CD4-positive, CD25-positive, alpha-beta regulatory T cell (primary cell): ENCODE measurements around the gene PDLIM7. TPM values are rescaled to one million over a fixed set of nuclear protein-coding genes. Genes with fewer than 3 reads are reported as not detected.
"Not testable (repeated sequence)": the region's sequence is repeated elsewhere in the genome, so short reads cannot be mapped to it uniquely, and the experiment has no call there.

ENCODE experiments used
- ATAC-seq, 2 donors: fragments of 150-1000 bp; cut with Tn5 transposase; one replicate each; pipeline ENCODE4 v1.10.0; 2021; ENCODE audit warnings: low read depth in 2 of 2, moderate number of reproducible peaks in 2 of 2, moderate library complexity in 1 of 2
- DNase-seq, 3 donors: peaks; one replicate each; pipeline versions ENCODE4 v3.0.0 to v3.0.0-alpha.2; 2012 to 2022; ENCODE audit warnings: mixed read lengths in 1 of 3
- H3K27ac ChIP-seq: one replicate; pipeline ENCODE4 v1.7.0; 2013; ENCODE audit warnings: mild to moderate bottlenecking, low read length; ENCODE audit not compliant: insufficient read depth, poor library complexity, severe bottlenecking
- H3K27me3 ChIP-seq: one replicate; pipeline ENCODE4 v1.7.0; 2013; ENCODE audit warnings: low read length; ENCODE audit not compliant: control insufficient read depth, insufficient read depth
- H3K36me3 ChIP-seq: one replicate; pipeline ENCODE4 v1.7.0; 2013; ENCODE audit warnings: mild to moderate bottlenecking, low read length, moderate library complexity; ENCODE audit not compliant: control insufficient read depth, insufficient read depth
- H3K4me1 ChIP-seq: 2 replicates; pipeline ENCODE4 v1.7.0; 2013; ENCODE audit warnings: mild to moderate bottlenecking, low read length; ENCODE audit not compliant: insufficient read depth, control insufficient read depth, poor library complexity, severe bottlenecking
- H3K4me3 ChIP-seq: one replicate; pipeline ENCODE4 v1.7.0; 2013; ENCODE audit warnings: low read depth, mild to moderate bottlenecking, low read length, moderate library complexity
- H3K9me3 ChIP-seq, 2 experiments: 1 replicate in 1 of 2; 2 replicates in 1 of 2; pipeline ENCODE4 v1.7.0; 2013; ENCODE audit warnings: low read length in 2 of 2, mild to moderate bottlenecking in 1 of 2, moderate library complexity in 1 of 2; ENCODE audit not compliant: control insufficient read depth in 2 of 2
- H3K27ac Mint-ChIP-seq, 3 donors: one replicate each; pipeline ENCODE4 v1.8.0; 2020 to 2022; ENCODE audit warnings: mild to moderate bottlenecking in 3 of 3, mixed read lengths in 3 of 3, moderate library complexity in 2 of 3
- H3K27me3 Mint-ChIP-seq: one replicate; pipeline ENCODE4 v1.8.0; 2022; ENCODE audit warnings: mild to moderate bottlenecking, mixed read lengths
- H3K36me3 Mint-ChIP-seq: one replicate; pipeline ENCODE4 v1.8.0; 2020; ENCODE audit warnings: mixed read lengths
- H3K4me1 Mint-ChIP-seq, 4 donors: one replicate each; pipeline ENCODE4 v1.8.0; 2020 to 2022; ENCODE audit warnings: mixed read lengths in 4 of 4, mild to moderate bottlenecking in 1 of 4
- H3K4me3 Mint-ChIP-seq, 4 donors: one replicate each; pipeline ENCODE4 v1.8.0; 2020 to 2022; ENCODE audit warnings: mild to moderate bottlenecking in 4 of 4, mixed read lengths in 4 of 4, moderate library complexity in 3 of 4
- H3K9me3 Mint-ChIP-seq, 7 donors: one replicate each; pipeline ENCODE4 v1.8.0; 2020 to 2022; ENCODE audit warnings: mixed read lengths in 7 of 7, mild to moderate bottlenecking in 3 of 7, moderate library complexity in 2 of 7
- polyA plus RNA-seq, 4 donors: library from polyadenylated mRNA; unstranded; fragments of 300-500 nt; fragmentation: Illumina TruSeq; gene quantifications; one replicate each; pipeline ENCODE4 v1.2.3, GENCODE V29; 2021
- total RNA-seq: library from RNA; stranded (reverse); gene quantifications from one replicate; pipeline ENCODE4 v1.2.3, GENCODE V29; 2022

Gene PDLIM7
- total and polyA plus RNA-seq, 5 donors from 2014 or later = 1.6 to 7.8 (median 2.5) TPM

DNA sequence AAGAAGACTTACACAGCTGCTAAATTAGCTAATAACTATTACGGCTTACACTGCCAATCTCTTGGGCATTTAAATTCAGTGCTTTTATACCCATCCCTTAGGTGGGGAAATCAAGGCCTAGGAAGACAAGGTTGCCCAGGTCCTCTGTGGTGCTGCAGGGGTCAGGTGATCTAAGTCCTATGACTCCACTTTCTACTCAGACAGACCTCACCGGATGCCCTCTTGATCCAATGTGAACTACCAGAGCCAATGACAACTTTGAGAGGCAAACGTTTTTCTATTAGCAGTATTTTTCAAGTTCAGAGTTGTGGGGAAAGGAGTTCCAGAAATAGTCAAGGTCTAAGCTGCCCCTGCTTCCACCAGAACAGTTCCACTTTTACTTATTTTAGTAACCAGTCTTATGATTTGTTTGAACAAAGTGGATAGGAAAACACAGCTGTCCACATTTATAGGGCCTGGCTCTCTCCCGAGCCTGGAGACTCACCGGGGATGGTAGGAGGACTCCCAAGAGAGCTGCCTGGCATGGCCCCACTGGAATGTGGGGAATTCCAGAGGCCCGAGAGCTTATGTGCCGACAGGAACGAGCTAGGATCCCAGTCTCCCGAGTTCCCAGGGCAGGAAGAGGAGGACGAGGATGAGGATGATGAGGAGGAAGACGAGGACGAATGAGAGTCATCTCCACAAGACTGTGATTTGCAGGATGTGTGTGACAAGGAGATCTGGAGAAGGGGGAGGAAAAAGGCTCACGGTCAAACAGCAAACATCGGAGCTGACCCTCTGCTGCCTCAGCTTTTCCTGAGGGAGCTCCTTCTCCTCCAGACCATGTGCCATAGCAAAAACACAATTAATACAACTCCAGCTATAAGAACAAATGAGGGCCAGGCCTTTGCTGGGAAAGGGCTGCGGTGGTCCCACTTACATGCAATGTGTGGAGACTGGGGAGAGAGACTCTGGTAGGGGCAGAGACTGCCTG, 40.3 kb upstream of the PDLIM7 start:
- Histone ChIP-seq H3K27ac (no peak overlapping the region), H3K36me3 (peaks cover 54% of the 10 kb centered on the region), H3K9me3 (no peaks in the 10 kb centered on the region), H3K4me3 (no peak overlapping the region), H3K27me3 (no peaks in the 10 kb centered on the region), H3K4me1 (no peaks in the 10 kb centered on the region)
- H3K27me3 Mint-ChIP-seq = no peaks in the 10 kb centered on the region
- peaks cover 4 to 18% (median 12%) of the 10 kb centered on the region in 4 donors for H3K4me1 Mint-ChIP-seq
- H3K27ac Mint-ChIP-seq = peak overlapping the region in 1 of 3 donors; percentile 58
- ATAC-seq (no peak), DNase-seq (no peak)
- H3K9me3 Mint-ChIP-seq = peaks cover 0 to 1% (median 0%) of the 10 kb centered on the region in 7 donors
- peaks cover 32% of the 10 kb centered on the region for H3K36me3 Mint-ChIP-seq
- no peak overlapping the region for H3K4me3 Mint-ChIP-seq

DNA sequence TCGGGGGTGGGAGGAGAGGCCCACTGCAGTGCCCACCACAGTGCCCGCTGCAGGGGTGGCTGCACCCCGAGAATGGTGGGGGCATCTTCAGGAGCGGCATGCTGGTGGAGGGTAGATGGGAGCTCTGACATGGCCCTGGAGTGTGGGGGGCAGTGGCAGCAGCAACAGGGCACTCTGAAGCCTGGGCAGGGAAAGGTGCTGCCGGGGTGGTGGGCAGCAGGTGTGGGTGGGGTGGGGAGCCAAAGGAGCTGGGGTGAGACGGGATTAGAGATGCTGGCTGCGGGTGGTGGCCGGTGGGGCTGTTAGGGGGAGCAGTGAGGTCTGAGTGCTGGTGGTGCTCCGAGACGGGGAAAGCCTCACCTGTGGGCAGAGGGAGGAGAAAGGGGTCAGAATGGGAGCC, 39.0 kb upstream of the PDLIM7 start:
- DNase-seq (no peak), ATAC-seq (no peak)
- Mint-ChIP-seq H3K27me3 (no peaks in the 10 kb centered on the region), H3K4me3 (no peak overlapping the region), H3K36me3 (peaks cover 31% of the 10 kb centered on the region), H3K4me1 (peaks cover 0 to 12% (median 7%) of the 10 kb centered on the region in 4 donors), H3K9me3 (peaks cover 0 to 1% (median 0%) of the 10 kb centered on the region in 7 donors), H3K27ac (peak overlapping the region in 1 of 3 donors; percentile 60)
- no peak overlapping the region for H3K27ac ChIP-seq
- no peak overlapping the region for H3K4me3 ChIP-seq
- no peaks in the 10 kb centered on the region for H3K27me3 ChIP-seq
- no peaks in the 10 kb centered on the region for H3K9me3 ChIP-seq
- H3K4me1 ChIP-seq = no peaks in the 10 kb centered on the region
- peaks cover 59% of the 10 kb centered on the region for H3K36me3 ChIP-seq

- H3K4me3 ChIP-seq = no peak overlapping the region
- H3K27ac ChIP-seq = no peak overlapping the region
- peaks cover 35% of the 10 kb centered on the region for H3K36me3 Mint-ChIP-seq
- H3K36me3 ChIP-seq = peaks cover 70% of the 10 kb centered on the region
- H3K27me3 Mint-ChIP-seq = no peaks in the 10 kb centered on the region
- DNase-seq = no peak
- no peak for ATAC-seq
- no peaks in the 10 kb centered on the region for H3K9me3 ChIP-seq
- peaks cover 0 to 10% (median 5%) of the 10 kb centered on the region in 4 donors for H3K4me1 Mint-ChIP-seq
- H3K27ac Mint-ChIP-seq = no peak overlapping the region
- H3K4me1 ChIP-seq = no peaks in the 10 kb centered on the region
- peaks cover 0 to 1% (median 0%) of the 10 kb centered on the region in 7 donors for H3K9me3 Mint-ChIP-seq
- no peak overlapping the region for H3K4me3 Mint-ChIP-seq
- H3K27me3 ChIP-seq = no peaks in the 10 kb centered on the region
Measured at GRCh38 chr5:177535125-177535524, 37.7 kb upstream of the PDLIM7 start.

DNA sequence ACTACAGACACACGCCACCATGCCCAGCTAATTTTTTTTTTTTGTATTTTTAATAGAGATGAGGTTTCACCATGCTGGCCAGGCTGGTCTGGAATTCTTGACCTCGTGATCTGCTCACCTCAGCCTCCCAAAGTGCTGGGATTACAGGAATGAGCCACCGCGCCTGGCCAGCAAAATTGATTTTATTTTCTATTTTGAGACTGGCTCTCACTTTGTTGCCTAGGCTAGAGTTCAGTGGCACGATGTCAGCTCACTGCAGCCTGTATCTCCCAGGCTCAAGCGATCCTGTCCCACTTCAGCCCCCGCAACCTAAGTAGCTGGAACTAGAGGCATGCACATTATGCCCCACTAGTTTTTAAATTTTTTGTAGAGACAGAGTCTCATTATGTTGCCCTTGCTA, 37.0 kb upstream of the PDLIM7 start:
- ATAC-seq, DNase-seq, H3K27ac Mint-ChIP-seq, H3K9me3 ChIP-seq, H3K4me3 ChIP-seq, H3K27me3 ChIP-seq, H3K27ac ChIP-seq, H3K4me1 ChIP-seq, H3K4me3 Mint-ChIP-seq, H3K27me3 Mint-ChIP-seq, H3K9me3 Mint-ChIP-seq, H3K4me1 Mint-ChIP-seq: not testable (repeated sequence)
- peaks cover 73% of the 10 kb centered on the region for H3K36me3 ChIP-seq
- H3K36me3 Mint-ChIP-seq = peaks cover 38% of the 10 kb centered on the region

DNA sequence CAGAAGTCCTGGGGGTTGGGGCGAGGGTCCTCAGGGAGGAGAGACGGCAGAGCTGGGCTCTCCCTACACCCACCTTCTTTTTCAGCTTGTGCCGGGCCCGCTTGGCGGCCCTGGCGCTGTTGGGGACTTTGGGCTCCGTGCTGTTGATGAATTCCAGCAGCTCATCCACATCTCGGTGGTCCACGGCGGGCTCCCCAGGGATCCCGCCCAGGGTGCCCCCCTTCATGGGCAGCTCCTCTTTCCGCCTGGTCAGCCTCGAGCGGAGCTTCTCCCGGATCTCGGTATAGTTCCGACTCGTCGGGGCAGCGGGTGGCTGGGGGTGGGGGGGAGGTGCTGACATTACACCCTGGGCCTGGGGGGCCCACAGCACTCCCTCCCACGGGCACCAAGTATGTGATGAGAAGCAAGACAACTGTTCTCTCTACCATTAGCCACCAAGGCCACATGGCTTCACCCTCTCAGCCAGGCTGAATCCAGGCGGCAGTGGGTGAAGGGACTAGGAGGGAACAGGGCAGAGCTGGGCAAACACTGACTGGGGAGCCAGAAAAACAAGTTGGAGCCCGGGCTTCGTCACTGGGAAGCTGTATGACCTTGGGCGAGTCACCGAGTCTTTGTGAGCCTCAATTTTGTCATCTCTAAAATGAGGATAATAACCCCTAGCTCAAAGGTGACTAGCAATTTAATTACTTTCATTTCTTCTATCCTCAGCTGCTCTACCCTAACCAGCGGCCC, 34.0 kb upstream of the PDLIM7 start:
- no peak overlapping the region for H3K4me3 ChIP-seq
- no peaks in the 10 kb centered on the region for H3K27me3 ChIP-seq
- peak overlapping the region in 1 of 3 donors; percentile 82 for H3K27ac Mint-ChIP-seq
- H3K9me3 Mint-ChIP-seq = peaks cover 0 to 1% (median 0%) of the 10 kb centered on the region in 7 donors
- H3K4me3 Mint-ChIP-seq = peak overlapping the region in 1 of 4 donors; percentile 93
- H3K36me3 ChIP-seq = peaks cover 66% of the 10 kb centered on the region
- H3K9me3 ChIP-seq = no peaks in the 10 kb centered on the region
- no peak overlapping the region for H3K27ac ChIP-seq
- H3K27me3 Mint-ChIP-seq = no peaks in the 10 kb centered on the region
- H3K36me3 Mint-ChIP-seq = peaks cover 23% of the 10 kb centered on the region
- no peaks in the 10 kb centered on the region for H3K4me1 ChIP-seq
- H3K4me1 Mint-ChIP-seq = peaks cover 0 to 6% (median 3%) of the 10 kb centered on the region in 4 donors
- no peak for DNase-seq
- ATAC-seq = no peak

- Histone ChIP-seq H3K4me3 (no peak overlapping the region), H3K4me1 (no peaks in the 10 kb centered on the region), H3K9me3 (no peaks in the 10 kb centered on the region), H3K27ac (no peak overlapping the region), H3K36me3 (peaks cover 66% of the 10 kb centered on the region), H3K27me3 (no peaks in the 10 kb centered on the region)
- no peak for DNase-seq
- H3K9me3 Mint-ChIP-seq = peaks cover 0 to 1% (median 0%) of the 10 kb centered on the region in 7 donors
- H3K4me1 Mint-ChIP-seq = peaks cover 0 to 6% (median 3%) of the 10 kb centered on the region in 4 donors
- H3K27me3 Mint-ChIP-seq = no peaks in the 10 kb centered on the region
- no peak for ATAC-seq
- no peak overlapping the region for H3K27ac Mint-ChIP-seq
- no peak overlapping the region for H3K4me3 Mint-ChIP-seq
- H3K36me3 Mint-ChIP-seq = peaks cover 23% of the 10 kb centered on the region
Measured at GRCh38 chr5:177530638-177531037, 33.2 kb upstream of the PDLIM7 start.

- H3K27me3 Mint-ChIP-seq = no peaks in the 10 kb centered on the region
- Histone ChIP-seq H3K9me3 (no peaks in the 10 kb centered on the region), H3K4me1 (no peaks in the 10 kb centered on the region), H3K27ac (no peak overlapping the region), H3K36me3 (peaks cover 69% of the 10 kb centered on the region), H3K4me3 (no peak overlapping the region), H3K27me3 (no peaks in the 10 kb centered on the region)
- DNase-seq = no peak
- peaks cover 0 to 1% (median 0%) of the 10 kb centered on the region in 7 donors for H3K9me3 Mint-ChIP-seq
- H3K4me3 Mint-ChIP-seq = no peak overlapping the region
- no peak for ATAC-seq
- peaks cover 0 to 5% (median 1%) of the 10 kb centered on the region in 4 donors for H3K4me1 Mint-ChIP-seq
- peaks cover 23% of the 10 kb centered on the region for H3K36me3 Mint-ChIP-seq
- H3K27ac Mint-ChIP-seq = peak overlapping the region; percentile 11 to 58 (median 52)
Measured at GRCh38 chr5:177529247-177530203, 32.1 kb upstream of the PDLIM7 start.
